Measurements from ENCODE around the gene EPHA7. TPM values are rescaled to one million over a fixed set of nuclear protein-coding genes. Genes with fewer than 3 reads are reported as not detected.

Gene EPHA7
- total and polyA plus RNA-seq, 2 of the 13 experiments (the other 11 are each of a cell fraction or from before 2014, with no cell fraction given) = not detected

GRCh38 chr6:93293872-93294271 lies 125.5 kb downstream of the EPHA7 start:
- Histone ChIP-seq H3K27me3 (ENCODE audit: control insufficient read depth in 1 of 2, insufficient read depth in 2 of 2, low read length in 2 of 2) (no peaks in the 10 kb centered on the region), H3K36me3 (replicated peaks in 1 of 2; ENCODE audit: control insufficient read depth in 1 of 2, insufficient read depth in 2 of 2, low read length in 2 of 2) (no peaks in the 10 kb centered on the region), H2AFZ (ENCODE audit: low read length) (no peak overlapping the region), H4K20me1 (ENCODE audit: insufficient read depth, low read length) (no peaks in the 10 kb centered on the region), H3K9me3 (ENCODE audit: low read length) (no peaks in the 10 kb centered on the region), H3K4me1 (ENCODE audit: insufficient read depth, low read length) (no peaks in the 10 kb centered on the region), H3K4me3 (replicated peaks in 1 of 3; ENCODE audit: insufficient read depth in 1 of 3, low read depth in 2 of 3, low read length in 3 of 3) (no peak overlapping the region), H3K4me2 (ENCODE audit: low read depth, low read length) (no peak overlapping the region), H3K9ac (ENCODE audit: insufficient read depth, low read depth, low read length) (no peak overlapping the region), H3K79me2 (ENCODE audit: insufficient read depth, low read length) (no peaks in the 10 kb centered on the region), H3K27ac (ENCODE audit: extremely low read length, insufficient read depth, low read length) (no peak overlapping the region)
- BruUV-seq (replicated peaks) = no TSS peak
- ChIA-PET POLR2A (no interaction called here), CTCF (ENCODE audit: low intra/inter-chr PET ratio, low total read pairs) (no interaction called here)
- ATAC-seq = no peak
- FAIRE-seq = no peak
- DNase-seq (ENCODE audit: low spot score) = no peak
- WGBS (ENCODE audit: low lambda C conversion rate) = under 1% methylated on average over 6 of the region's 6 CpGs
- in situ Hi-C loops (cut with HindIII; ENCODE audit: extremely low pct_ligation_motif_present, low pct_unique_long_range_greater_than_20kb) = no loop called here
- intact Hi-C loops (cut with micrococcal nuclease; ENCODE audit: unreplicated experiment) = no loop called here
- TF ChIP-seq HMGA1 (CRISPR knock-in tag; conservative IDR thresholded peaks at IDR 0.05) (no peak), ZNF574 (CRISPR knock-in tag; IDR thresholded peaks at IDR 0.05) (no peak), MAF1 (CRISPR knock-in tag; IDR thresholded peaks at IDR 0.05; ENCODE audit: borderline replicate concordance) (no peak), TFE3 (CRISPR knock-in tag; IDR thresholded peaks at IDR 0.05) (no peak), ZNF607 (CRISPR knock-in tag; IDR thresholded peaks at IDR 0.05; ENCODE audit: borderline replicate concordance) (no peak), PRDM10 (CRISPR knock-in tag; IDR thresholded peaks at IDR 0.05; ENCODE audit: low read depth) (no peak), SP4 (CRISPR knock-in tag; IDR thresholded peaks at IDR 0.05) (no peak), ZNF17 (CRISPR knock-in tag; IDR thresholded peaks at IDR 0.05) (no peak), ZNF33A (CRISPR knock-in tag; IDR thresholded peaks at IDR 0.05; ENCODE audit: borderline replicate concordance) (no peak), ZNF121 (CRISPR knock-in tag; IDR thresholded peaks at IDR 0.05) (no peak), KDM3A (CRISPR knock-in tag; IDR thresholded peaks at IDR 0.05; ENCODE audit: low read depth) (no peak)
- TF ChIP-seq, protein P1, sequence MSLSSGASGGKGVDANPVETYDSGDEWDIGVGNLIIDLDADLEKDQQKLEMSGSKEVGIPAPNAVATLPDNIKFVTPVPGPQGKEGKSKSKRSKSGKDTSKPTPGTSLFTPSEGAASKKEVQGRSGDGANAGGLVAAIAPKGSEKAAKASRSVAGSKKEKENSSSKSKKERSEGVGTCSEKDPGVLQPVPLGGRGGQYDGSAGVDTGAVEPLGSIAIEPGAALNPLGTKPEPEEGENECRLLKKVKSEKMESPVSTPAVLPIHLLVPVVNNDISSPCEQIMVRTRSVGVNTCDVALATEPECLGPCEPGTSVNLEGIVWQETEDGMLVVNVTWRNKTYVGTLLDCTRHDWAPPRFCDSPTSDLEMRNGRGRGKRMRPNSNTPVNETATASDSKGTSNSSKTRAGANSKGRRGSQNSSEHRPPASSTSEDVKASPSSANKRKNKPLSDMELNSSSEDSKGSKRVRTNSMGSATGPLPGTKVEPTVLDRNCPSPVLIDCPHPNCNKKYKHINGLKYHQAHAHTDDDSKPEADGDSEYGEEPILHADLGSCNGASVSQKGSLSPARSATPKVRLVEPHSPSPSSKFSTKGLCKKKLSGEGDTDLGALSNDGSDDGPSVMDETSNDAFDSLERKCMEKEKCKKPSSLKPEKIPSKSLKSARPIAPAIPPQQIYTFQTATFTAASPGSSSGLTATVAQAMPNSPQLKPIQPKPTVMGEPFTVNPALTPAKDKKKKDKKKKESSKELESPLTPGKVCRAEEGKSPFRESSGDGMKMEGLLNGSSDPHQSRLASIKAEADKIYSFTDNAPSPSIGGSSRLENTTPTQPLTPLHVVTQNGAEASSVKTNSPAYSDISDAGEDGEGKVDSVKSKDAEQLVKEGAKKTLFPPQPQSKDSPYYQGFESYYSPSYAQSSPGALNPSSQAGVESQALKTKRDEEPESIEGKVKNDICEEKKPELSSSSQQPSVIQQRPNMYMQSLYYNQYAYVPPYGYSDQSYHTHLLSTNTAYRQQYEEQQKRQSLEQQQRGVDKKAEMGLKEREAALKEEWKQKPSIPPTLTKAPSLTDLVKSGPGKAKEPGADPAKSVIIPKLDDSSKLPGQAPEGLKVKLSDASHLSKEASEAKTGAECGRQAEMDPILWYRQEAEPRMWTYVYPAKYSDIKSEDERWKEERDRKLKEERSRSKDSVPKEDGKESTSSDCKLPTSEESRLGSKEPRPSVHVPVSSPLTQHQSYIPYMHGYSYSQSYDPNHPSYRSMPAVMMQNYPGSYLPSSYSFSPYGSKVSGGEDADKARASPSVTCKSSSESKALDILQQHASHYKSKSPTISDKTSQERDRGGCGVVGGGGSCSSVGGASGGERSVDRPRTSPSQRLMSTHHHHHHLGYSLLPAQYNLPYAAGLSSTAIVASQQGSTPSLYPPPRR (CRISPR knock-in tag; IDR thresholded peaks at IDR 0.05; ENCODE audit: borderline replicate concordance) = no peak
